ENCODE results near the gene FAM161B. TPM values are rescaled to one million over a fixed set of nuclear protein-coding genes. Genes with fewer than 3 reads are reported as not detected.

Gene FAM161B
- total RNA-seq, 1 donor from 2014 or later = 0.53 TPM

GRCh38 chr14:73955674-73956073 is 5.8 kb upstream of the FAM161B start:
- intact Hi-C loops (cut with DNase I) = no loop called here

GRCh38 chr14:73953731-73954130 is 3.8 kb upstream of the FAM161B start:
- no peak for DNase-seq (ENCODE audit: low spot score in 2 of 2)
- Histone ChIP-seq H3K4me1 (peaks cover 0 to 12% of the 10 kb centered on the region in 2 donors), H3K27ac (no peak overlapping the region), H3K36me3 (peaks cover 27 to 46% of the 10 kb centered on the region in 2 donors), H3K4me3 (no peak overlapping the region), H3K9me3 (no peaks in the 10 kb centered on the region), H3K27me3 (no peaks in the 10 kb centered on the region)
- TF ChIP-seq CTCF (IDR thresholded peaks at IDR 0.05) = no peak
- intact Hi-C loops (cut with DNase I) = loop anchor here (5.0 kb wide), 1 partner anchor 241 kb away; the partner anchor contains the start of gene PNMA1

More at GRCh38 chr14:73955674-73956073, 5.8 kb upstream of the FAM161B start:
- peaks cover 0 to 7% of the 10 kb centered on the region in 2 donors for H3K4me1 ChIP-seq
- no peak for TF ChIP-seq CTCF (IDR thresholded peaks at IDR 0.05)
- no peak overlapping the region for H3K27ac ChIP-seq
- no peaks in the 10 kb centered on the region for H3K27me3 ChIP-seq
- peaks cover 47 to 66% of the 10 kb centered on the region in 2 donors for H3K36me3 ChIP-seq
- H3K9me3 ChIP-seq = no peaks in the 10 kb centered on the region
- no peak for DNase-seq (ENCODE audit: low spot score in 2 of 2)
- H3K4me3 ChIP-seq = no peak overlapping the region

GRCh38 chr14:73945159-73945670 is 4.7 kb downstream of the FAM161B start:
- intact Hi-C loops (cut with DNase I) = loop anchor here (5.0 kb wide), 1 partner anchor 223 kb away; no protein-coding TSS in a partner anchor

GRCh38 chr14:73944432-73945158 is 5.3 kb downstream of the FAM161B start:
- no peak overlapping the region for H3K4me3 ChIP-seq
- intact Hi-C loops (cut with DNase I) = loop anchor here (5.0 kb wide), 1 partner anchor 222 kb away; no protein-coding TSS in a partner anchor
- DNase-seq (ENCODE audit: low spot score in 2 of 2) = no peak
- peaks cover 22 to 31% of the 10 kb centered on the region in 2 donors for H3K36me3 ChIP-seq
- H3K9me3 ChIP-seq = no peaks in the 10 kb centered on the region
- H3K27me3 ChIP-seq = no peaks in the 10 kb centered on the region
- no peak for TF ChIP-seq CTCF (IDR thresholded peaks at IDR 0.05)
- peaks cover 0 to 4% of the 10 kb centered on the region in 2 donors for H3K4me1 ChIP-seq
- H3K27ac ChIP-seq = no peak overlapping the region

More at GRCh38 chr14:73945159-73945670, 4.7 kb downstream of the FAM161B start:
- no peaks in the 10 kb centered on the region for H3K9me3 ChIP-seq
- DNase-seq (ENCODE audit: low spot score in 2 of 2) = no peak
- peaks cover 0 to 4% of the 10 kb centered on the region in 2 donors for H3K4me1 ChIP-seq
- no peak overlapping the region for H3K27ac ChIP-seq
- no peak overlapping the region for H3K4me3 ChIP-seq
- H3K27me3 ChIP-seq = no peaks in the 10 kb centered on the region
- TF ChIP-seq CTCF (IDR thresholded peaks at IDR 0.05) = no peak
- H3K36me3 ChIP-seq = peaks cover 17 to 28% of the 10 kb centered on the region in 2 donors

GRCh38 chr14:73943083-73943482 is 6.8 kb downstream of the FAM161B start:
- no peaks in the 10 kb centered on the region for H3K4me1 ChIP-seq
- DNase-seq (ENCODE audit: low spot score in 2 of 2) = no peak
- TF ChIP-seq CTCF (IDR thresholded peaks at IDR 0.05) = no peak
- H3K27me3 ChIP-seq = no peaks in the 10 kb centered on the region
- peak overlapping the region in 1 of 2 donors; percentile 34 for H3K27ac ChIP-seq
- H3K36me3 ChIP-seq = peaks cover 29 to 33% of the 10 kb centered on the region in 2 donors
- no peaks in the 10 kb centered on the region for H3K9me3 ChIP-seq
- intact Hi-C loops (cut with DNase I) = no loop called here
- H3K4me3 ChIP-seq = no peak overlapping the region

Data from ascending aorta (tissue), 2 donors.